Stimulated activated CD8-positive, alpha-beta memory T cell treated with anti-CD3 and anti-CD28 coated beads, Interleukin-4, amount 100 ng/mL, for 48 hours (primary cell): ENCODE measurements around the gene SIPA1L3.
A peak's percentile ranks its signal among the peaks of the same experiment; 100 is the strongest.

Experiments used
- DNase-seq: peaks from one replicate; pipeline ENCODE4 v3.0.0-alpha.2; 2020

The SIPA1L3 gene

GRCh38 chr19:38163419-38164290, 256.6 kb downstream of the SIPA1L3 start:
- no peak for DNase-seq

GRCh38 chr19:38164526-38164925, 257.5 kb downstream of the SIPA1L3 start:
- no peak for DNase-seq

- no peak for DNase-seq
Measured at GRCh38 chr19:38165335-38165734, 258.3 kb downstream of the SIPA1L3 start.

GRCh38 chr19:38168637-38169036, 261.6 kb downstream of the SIPA1L3 start:
- DNase-seq, result no peak

GRCh38 chr19:38170334-38170733, 263.3 kb downstream of the SIPA1L3 start:
- no peak for DNase-seq

GRCh38 chr19:38172001-38172400, 265.0 kb downstream of the SIPA1L3 start:
- DNase-seq, result no peak

GRCh38 chr19:38173291-38174041, 266.5 kb downstream of the SIPA1L3 start:
- no peak for DNase-seq

GRCh38 chr19:38175422-38175821, 268.4 kb downstream of the SIPA1L3 start:
- DNase-seq, result no peak

- no peak for DNase-seq
Measured at GRCh38 chr19:38180071-38180470, 273.1 kb downstream of the SIPA1L3 start.

GRCh38 chr19:38182536-38183210, 275.7 kb downstream of the SIPA1L3 start:
- no peak for DNase-seq

- peak; percentile 27 for DNase-seq
Measured at GRCh38 chr19:38183251-38183897, 276.4 kb downstream of the SIPA1L3 start.

GRCh38 chr19:38184815-38185214, 277.8 kb downstream of the SIPA1L3 start:
- DNase-seq, result no peak

- DNase-seq, result no peak
Measured at GRCh38 chr19:38185562-38185961, 278.6 kb downstream of the SIPA1L3 start.

GRCh38 chr19:38190061-38190460, 283.1 kb downstream of the SIPA1L3 start:
- no peak for DNase-seq

GRCh38 chr19:38190793-38191192, 283.8 kb downstream of the SIPA1L3 start:
- DNase-seq, result no peak

GRCh38 chr19:38191747-38192146, 284.7 kb downstream of the SIPA1L3 start:
- no peak for DNase-seq

GRCh38 chr19:38193445-38193844, 286.4 kb downstream of the SIPA1L3 start:
- no peak for DNase-seq

GRCh38 chr19:38194061-38194701, 287.2 kb downstream of the SIPA1L3 start:
- no peak for DNase-seq

GRCh38 chr19:38195237-38195636, 288.2 kb downstream of the SIPA1L3 start:
- DNase-seq, result no peak

GRCh38 chr19:38196245-38196837, 289.3 kb downstream of the SIPA1L3 start:
- DNase-seq, result no peak

GRCh38 chr19:38196948-38197656, 290.1 kb downstream of the SIPA1L3 start:
- no peak for DNase-seq
